Activated T-helper 1 cell treated with Interleukin-2 at 50 U/mL for 16 hours (primary cell): ENCODE measurements around the gene SORBS1.

Experiments used
- DNase-seq: peaks from one replicate; pipeline ENCODE4 v3.0.0-alpha.2; 2020; ENCODE audit warnings: low read depth

Gene SORBS1

DNA sequence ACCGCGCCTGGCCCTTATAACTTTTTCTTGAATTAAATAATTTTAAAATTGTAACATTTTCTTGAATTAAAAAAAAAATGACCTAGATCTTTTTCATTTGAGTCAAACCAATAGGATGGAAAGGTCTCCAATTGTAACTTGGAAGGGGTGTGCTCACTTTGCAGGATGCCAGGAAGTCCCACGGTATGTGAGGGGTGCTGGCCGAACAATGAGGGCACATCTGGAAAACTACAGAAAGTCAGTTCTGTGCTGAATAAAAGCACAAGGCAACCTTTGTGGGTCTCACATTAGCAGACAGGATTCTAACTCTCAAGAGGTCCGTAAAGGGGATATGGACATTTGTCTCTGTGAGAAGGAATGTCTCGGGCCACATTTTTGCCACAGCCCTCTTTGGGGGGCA, 217.6 kb downstream of the SORBS1 start:
- DNase-seq: no peak

DNA sequence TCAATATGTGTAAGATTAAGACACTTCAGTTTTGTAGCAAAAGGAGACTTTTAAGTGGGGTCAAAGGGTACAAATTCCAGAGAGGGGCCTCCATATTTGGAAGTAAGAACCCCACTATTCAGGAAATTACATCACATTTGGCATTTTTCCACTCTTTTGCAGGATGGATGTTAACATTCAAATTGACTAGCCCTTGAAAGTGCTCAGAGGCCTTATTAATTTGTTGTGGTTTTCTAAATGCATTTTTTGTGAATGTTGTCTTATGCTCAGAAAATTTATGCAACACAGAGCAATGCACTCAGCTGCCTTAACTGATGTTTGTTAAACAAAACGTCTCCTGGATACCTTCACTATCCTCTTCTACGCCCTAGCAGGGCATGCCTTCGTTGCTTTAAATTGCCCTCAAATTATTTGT, 219.4 kb downstream of the SORBS1 start:
- DNase-seq: no peak

DNA sequence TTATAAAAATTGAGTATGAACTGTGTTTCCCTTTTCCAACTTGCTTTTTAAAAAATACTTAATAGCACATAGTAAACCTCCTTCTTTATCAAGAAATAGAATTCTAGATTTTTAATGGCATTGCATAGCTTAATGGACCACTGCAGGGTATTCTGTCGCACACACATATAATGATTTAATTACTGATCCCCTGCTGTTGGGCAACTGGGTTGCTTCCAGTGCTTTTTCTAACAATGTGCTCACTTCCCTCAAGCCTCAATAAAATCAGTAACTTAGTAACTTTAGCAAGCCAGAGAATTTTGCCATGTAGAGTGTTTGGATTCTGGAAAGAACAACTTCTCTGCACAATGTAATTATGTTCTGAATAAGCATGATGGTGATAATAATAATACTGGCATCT, 221.3 kb downstream of the SORBS1 start:
- DNase-seq: no peak

DNA sequence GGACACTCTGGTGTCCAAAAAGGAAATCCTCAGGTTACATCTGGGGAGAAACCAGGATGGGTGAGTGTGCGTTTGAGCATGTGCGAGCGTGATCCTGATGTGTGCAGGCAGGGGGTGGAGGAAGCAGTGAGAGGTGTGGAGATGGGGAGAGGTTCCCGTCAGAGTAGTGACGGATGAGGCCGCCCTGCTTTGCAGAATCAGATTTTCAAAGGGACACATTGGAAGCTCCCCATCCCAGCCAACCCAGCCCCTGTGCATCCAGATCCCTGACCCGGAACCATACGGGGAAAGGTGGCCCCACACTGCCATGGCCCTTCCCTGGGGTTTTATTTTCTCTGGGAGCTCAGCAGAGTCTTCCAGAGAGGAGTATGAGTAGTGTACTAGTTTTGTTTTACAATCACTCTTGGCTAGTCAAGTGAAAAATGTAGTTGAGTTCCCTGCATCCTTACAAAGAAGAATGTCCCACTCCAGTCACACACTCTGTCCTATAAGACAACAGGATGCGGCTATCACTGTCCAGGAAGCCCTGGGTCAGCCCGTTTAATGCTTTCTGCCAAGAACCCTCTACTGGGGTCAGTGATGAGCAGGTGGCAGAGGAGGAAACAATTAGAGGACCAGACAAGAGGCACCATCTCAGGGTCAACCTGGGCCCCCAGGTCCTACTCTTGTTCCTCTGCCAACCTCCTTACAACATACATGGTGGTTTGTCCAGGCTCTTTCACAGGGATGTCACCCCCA, 223.6 kb downstream of the SORBS1 start:
- DNase-seq: no peak

DNA sequence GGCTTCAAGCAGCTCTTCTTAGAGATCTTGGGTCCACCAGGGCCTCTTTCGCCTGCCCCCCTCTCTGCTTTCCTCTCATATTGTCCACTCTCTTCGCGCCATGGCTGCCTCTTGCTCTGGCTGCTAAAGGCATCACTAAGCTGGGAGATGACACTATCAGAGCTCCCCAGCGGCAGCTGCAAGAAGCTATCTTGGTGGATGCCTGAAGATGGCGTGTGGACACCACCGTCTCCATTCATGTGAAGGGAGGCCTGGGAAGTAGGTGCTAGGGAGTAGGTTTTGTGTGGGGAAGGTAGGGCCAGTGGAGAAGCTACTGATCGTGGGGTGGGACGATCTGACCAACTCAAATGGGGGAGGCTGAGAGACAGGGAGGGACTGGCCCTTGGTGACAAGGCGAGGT, 224.5 kb downstream of the SORBS1 start:
- DNase-seq: no peak

DNA sequence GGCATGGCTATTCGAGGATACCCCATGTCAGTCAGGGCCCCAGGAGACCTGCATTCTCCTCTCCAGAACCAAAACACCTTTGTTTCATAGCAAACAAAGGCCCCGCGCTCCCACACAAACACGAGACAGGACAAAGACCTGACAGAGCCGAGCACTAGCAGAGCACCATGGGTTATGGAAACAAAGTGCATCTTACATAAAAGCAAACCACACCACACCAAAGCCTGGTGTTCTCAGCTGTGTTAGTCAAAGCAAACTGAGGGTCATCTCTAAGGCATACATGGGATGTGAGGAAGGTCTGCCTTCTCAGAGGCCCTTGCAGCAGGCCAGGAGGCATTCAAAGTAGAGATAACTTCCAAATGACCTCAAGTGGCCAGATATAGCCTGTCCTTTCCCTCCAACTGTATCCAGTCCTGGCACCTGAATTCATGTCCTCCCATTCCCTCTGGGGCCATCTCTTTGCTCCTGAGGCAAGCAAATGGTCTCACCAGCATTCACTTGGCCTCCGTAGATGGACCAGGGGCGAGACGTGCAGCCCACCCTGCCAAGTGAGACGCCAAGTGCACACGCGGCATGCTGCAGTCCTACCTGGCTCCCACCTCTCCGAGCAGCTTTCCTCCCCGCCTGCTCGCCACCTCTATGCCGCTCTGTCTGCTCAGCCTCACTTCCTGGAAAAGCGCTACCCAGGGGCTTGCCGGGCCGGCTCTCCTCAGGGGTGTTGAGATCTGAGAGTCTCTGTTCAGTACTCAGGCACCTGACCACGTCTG, 225.1 kb downstream of the SORBS1 start:
- no peak for DNase-seq

DNA sequence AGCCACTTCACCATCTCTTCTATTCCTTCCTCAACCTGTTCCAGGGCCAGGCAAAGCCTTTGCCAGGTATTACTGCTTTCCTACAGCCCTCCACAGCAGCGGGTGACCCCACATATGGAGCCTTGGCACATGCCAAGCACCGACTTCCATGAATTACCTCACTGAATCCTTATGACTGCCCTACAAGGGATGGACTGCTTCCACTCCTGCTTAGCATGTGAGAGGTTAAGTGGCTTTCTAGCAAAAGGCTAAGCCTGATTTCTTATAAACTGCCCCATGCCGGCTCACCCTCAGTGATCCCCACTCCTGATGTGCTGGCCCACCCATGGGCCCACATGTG, 226.4 kb downstream of the SORBS1 start:
- DNase-seq: no peak

DNA sequence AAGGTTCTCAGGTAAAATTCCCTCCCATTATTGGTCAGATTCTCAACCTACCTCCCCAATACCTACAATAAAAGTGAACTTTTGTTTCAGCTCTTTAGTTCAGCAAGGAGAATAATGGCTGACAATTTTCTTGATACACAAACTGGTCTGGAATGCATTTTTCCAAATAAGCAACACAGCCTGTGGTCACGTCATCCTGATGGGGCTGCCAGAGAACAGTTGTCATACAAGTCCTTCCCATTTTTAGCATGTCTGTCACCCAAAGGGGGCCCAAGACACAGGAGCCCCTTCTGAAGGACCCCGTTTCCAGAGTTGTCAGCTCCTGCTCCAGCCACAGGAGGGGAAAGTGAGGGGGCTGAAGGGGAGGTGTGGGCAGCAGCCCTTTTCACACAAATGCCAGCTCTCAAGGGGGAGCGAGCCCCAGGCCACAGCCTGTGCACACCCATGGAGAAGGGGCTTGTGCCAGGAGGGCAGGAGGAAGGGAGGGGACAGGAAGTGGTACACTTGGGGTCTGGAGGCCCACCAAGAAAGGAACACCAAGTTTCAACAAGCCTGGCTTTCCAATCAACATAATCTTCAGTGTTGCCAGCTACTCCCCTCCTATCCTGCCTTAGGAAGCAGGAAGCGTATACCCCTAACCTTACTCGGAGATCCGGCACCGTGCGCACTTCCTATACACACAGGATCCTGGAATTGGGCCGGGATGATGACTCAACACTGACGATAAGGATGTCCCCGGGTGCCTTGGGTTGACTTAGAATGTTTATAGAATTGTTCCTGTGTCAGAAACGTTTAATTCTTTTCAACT, 227.0 kb downstream of the SORBS1 start:
- DNase-seq: no peak

DNA sequence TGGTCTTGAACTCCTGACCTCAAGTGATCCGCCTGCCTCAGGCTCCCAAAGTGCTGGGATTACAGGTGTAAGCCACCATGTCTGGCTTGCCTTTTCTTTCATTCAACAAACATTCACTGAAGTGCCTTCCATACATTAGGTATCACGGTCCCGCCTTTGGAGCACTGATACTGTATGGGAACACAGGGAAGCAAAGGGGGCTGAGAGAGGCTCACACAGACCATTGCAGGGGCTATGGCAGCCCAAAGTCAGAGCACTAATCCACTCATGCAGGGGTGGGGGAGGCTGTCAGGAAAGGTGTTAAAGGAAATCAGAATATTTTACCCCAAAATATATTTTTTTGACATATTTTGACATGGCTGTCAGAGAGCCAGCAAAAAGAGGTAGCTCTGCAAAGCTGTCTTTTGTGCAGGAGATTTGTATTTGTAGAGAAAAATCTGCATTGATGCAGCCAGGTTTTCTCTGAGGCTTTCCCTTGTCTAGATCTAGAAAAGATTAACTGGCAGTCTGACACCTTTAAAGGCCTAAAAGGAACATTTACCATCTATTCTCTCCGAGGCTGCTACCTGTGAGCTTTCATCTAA, 228.4 kb downstream of the SORBS1 start:
- no peak for DNase-seq

DNA sequence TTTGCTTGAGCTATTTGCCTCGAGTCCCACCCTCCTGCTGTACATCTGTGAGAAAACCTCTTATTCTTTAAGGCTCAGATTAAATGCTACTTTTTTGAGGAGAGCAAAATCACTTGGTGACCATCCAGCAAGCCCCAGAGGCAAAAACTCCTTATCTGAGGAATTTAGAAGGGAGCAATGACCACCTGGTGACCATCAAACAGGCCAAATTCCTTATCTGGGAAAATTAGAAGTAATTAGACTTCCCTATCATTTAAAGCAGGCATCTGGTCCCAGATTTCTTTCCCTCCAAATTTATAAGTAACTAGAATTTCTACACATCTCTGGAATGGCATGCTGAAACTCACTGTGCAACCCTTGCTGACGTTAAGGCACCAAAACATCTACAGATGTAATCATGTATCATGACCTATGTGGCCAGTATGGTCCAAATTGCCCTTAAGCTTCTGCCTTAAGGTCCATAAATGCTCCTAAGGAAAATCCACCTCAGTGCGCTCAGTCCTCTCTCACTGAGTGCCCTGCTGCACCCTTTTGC, 229.5 kb downstream of the SORBS1 start:
- no peak for DNase-seq

DNA sequence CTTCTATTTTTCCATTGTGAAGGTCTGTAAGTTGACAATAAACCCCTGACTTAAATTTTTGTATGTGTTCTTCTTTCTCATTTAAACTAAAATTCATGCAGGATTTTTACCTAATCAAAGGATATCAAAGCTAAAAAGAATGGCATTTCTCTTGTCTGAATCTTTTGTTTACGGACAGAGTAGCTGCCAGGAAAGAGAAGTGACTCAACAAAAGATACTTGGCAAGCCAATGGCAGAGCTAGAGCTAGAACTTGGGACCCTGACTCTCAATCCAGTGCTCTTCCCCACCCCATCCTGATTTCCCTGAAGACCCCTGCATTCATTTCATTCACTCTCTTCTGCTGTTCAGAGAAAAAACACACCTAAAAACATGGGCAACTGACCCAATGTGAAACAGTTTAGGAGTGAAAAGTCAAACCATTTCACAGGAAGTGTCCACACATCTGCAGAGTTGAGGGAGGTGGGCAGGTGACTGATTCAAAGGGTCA, 230.2 kb downstream of the SORBS1 start:
- DNase-seq: no peak

DNA sequence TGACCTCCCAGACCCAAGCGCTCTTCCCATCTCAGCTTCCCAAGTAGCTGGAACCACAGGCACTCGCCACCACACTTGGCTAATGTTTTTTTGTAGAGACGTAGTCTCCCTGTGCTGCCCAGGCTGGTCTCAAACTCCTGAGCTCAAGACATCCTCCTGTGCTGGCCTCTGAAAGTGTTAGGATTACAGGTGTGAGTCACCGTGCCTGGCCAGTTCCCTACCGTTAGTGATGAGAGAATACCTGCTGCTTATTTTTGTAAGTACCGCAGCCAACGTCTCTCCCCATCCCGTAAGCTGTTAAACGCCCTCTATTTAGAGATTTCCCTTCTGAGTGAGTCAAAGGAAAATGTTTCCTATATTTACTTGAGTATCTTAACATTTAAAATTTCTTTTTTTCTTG, 231.9 kb downstream of the SORBS1 start:
- no peak for DNase-seq

DNA sequence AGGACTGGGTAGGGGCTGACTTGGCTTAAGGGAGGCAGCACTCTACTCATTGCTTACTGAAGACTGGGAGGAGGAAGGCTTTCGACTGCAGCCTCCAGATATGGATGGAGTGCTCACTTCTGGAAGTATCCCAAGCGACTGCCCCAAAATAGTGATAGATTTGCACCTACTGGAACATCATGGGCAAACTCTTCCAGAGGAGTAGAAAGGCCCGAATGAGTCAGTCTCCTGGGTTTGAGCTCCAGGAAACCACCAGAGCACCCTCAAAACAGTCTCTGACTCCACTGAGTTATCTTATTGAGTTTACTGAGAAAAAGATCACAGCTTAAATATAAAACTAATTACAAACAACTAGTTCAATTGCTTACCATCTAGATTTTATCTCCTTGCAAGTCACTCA, 233.2 kb downstream of the SORBS1 start:
- no peak for DNase-seq

DNA sequence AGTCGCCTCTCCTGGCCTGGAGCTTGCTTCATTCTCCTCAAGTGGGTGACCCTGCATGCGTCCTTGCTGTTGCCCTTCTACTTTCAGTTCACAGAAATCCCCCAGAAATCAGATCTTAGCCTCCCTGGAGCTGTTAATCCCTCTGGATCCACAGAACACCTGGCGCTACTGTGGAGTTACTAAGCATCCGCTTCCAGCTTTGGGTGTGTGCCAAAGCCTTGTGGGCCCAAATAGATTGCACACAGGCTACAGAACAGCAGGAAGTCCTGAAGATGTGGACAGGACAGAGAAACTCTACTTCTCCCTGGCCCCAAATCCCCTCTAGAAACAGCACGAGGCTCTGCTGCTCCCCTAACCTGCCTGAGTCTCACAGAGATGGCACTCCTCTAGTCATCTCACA, 233.8 kb downstream of the SORBS1 start:
- no peak for DNase-seq

DNA sequence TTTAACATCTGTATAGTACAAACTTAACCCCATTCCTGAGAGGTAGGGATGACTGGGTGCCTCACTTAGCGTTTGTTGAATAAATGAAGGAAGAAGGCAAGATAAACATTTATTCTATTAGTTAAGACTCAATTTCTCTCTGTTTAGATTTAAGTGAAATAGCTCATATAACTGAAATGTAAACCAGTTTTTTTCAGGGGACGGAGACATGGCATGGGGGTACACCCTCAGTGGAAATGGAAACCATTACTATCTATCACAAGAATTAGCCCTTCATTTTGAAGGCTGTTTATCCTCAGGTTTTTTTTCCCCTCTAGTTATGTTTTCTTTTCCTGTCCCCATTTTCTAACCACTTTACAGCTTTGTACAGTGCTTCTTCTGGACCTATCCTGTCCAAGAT, 234.8 kb downstream of the SORBS1 start:
- no peak for DNase-seq

DNA sequence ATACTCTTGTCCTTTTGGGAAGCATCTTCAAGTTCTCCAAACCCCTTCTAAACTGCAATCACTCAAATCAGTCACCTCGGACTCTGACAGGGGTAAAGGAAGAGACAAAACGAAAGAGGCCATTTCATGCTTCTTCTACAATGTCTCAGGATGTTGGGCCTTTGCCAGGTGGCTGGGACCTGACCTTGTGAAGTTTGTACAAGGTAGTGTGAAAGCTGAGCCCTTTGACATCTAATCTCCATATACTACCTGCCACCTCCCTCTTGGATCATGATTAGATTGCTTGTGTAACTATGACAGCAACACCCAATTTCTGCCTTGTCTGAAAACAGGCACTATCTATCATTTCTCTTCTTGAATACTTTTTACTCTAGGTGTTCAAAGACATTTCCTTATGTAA, 235.3 kb downstream of the SORBS1 start:
- no peak for DNase-seq

DNA sequence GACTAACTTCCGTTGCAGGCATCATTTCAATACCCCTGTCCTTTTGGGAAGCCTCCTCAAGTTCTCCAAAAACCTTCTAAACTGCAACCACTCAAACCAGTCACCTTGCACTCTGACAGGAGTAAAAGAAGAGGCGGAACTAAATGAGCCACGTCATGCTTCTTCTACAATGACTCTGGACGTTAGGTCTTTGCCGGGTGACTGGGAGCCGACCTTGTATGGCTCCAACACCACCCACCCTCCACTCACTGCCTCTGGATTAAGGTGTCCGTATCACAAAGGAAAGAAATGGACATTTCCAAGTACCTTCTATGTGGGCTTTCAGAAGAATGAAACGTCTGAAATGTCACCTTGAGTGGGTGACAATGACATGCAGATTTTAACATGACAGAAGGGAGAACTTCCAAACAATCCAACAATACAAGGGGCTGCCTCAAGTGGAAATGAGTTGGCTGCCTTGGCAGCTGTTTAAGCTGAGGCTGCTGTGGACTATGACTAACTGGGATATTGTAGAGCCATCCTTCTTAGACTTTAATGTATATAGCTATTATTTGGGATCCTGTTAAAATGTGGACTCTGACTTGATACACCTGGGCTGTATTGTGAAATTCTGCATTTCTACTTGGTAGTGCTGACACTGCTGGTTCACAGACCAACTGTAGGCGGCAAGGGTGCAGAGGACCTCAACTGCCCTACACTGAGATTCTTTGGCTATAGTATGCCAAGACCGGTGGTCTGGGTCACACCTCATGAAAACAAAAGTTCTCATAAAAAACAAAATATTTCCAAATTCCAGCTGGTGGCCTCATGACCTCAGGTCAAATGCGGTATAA, 236.5 kb downstream of the SORBS1 start:
- DNase-seq: no peak

DNA sequence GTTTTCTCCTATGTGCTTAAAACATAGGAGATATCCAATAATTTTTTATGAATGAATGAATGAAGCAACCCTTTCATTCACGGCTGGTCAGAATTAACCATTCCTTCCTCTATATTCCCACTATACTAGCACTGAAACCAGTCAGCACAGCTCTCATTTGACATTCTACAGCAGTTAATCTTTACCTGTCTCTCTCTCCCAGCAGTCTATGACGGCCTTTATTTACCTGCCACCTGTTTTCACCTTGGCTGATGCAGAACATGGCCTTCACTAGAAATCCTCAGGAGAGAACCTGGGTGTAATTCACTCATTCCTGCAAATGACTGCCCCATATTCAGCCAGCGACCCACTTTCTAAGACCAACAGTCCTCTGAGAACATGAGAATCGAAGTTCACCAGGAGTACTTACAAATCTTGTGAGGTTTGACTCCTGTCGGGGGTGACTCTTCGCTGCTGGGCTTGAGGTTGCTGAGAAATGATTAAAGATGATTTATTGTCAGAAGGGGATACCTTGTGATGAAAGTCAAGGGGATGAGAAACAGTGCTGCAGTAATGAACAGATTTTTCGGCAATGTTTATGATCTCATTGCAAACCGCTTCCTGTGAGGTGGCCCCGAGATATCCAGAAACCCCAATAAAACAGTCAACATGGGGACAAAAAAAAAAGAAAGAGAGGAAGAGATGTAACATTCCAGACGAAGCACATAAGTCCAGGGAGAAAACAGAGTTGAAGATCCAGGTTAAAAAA, 239.4 kb downstream of the SORBS1 start:
- no peak for DNase-seq

DNA sequence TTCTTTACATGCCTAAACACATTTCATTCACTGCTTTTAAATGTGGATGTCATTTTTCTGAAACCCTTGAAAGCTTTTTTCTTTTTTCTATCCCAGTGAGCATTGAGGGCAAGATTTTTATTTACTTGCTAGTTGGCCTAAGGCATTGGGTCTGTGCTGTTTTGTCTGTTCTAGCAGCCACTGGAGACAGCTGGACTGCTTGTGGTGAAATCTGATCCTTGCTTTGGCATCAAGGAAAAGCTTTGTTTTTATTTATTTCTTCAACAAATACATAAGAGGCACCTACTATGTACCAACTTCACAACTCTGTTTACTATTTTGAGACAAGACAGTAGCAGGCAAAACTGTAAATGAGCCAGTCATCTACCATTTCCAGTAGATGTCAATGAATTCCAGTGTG, 241.9 kb downstream of the SORBS1 start:
- no peak for DNase-seq

DNA sequence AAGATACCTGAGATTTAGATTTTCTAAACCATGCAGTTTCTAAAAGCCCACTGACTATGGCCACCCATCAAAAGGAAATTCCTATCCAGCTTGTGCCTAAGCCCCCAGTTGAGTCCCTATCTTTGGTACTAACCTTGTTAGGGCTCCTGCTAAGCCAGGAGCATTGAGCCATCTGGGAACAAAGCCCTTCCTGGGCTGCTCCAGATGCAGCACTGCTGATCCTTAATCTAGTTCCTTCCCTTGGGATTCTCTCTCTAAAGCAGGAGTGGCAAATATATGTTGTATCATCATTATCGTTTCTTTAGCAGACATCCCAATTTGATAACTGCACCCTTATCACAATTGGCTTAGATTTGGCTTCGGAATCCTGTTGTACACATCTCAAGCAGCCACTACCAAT, 245.7 kb downstream of the SORBS1 start:
- DNase-seq: no peak
